Measurements from ENCODE around the gene PLXNB3.

The PLXNB3 gene

GRCh38 chrX:153755136-153755535, 8.9 kb upstream of the PLXNB3 start:
- DNase-seq (ENCODE audit: low read depth in 1 of 2, low spot score in 1 of 2) = no peak

GRCh38 chrX:153761863-153762262, 2.2 kb upstream of the PLXNB3 start:
- DNase-seq (ENCODE audit: low read depth in 1 of 2, low spot score in 1 of 2) = no peak

DNA sequence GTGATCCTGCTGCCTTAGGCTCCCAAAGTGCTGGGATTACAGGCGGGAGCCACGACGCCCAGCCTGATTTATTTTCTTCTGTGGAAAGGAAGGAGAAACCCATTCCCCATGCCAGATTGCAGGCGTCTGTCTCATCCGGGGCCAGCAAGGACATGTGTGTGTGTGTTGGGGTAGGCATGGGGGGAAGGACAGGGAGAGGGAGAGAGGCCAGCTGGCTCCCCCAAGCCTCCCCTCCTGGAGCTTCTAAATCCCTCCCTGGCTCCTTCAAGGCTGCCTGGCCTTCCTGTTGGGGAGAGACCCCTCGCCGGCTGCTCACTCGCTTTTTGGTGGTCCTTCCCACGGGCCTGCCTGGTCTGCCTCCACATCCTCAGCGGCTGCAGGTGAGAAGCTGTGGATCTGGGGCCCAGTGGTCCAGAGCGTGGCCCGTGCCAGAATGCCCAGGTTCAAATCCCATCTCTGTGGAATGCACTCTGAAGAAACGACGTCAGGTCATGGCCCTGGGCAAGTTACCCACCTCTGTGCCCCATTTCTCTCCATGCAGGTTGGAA, 1.3 kb upstream of the PLXNB3 start:
- DNase-seq (ENCODE audit: low read depth in 1 of 2, low spot score in 1 of 2) = no peak

GRCh38 chrX:153763298-153763932, 634 bp upstream of the PLXNB3 start:
- no peak for DNase-seq (ENCODE audit: low read depth in 1 of 2, low spot score in 1 of 2)

DNA sequence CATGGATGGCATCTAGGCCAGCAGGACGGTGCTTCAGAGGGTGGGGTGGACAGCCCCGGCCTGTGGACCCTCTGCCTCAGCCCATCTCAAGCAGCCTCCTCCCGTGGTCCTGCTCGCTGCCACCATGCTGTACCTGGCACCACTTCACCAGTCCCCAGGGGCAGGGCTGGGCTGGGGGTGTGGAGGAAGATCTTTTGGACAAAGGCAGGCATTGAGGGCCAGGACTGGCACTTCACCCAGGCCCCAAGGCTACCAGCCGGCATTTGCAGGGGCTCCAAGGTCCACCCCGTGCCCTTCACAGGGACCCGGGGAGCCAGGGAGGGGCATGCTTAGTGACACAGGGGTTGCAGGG, 713 bp downstream of the PLXNB3 start:
- DNase-seq (ENCODE audit: low read depth in 1 of 2, low spot score in 1 of 2) = no peak

DNA sequence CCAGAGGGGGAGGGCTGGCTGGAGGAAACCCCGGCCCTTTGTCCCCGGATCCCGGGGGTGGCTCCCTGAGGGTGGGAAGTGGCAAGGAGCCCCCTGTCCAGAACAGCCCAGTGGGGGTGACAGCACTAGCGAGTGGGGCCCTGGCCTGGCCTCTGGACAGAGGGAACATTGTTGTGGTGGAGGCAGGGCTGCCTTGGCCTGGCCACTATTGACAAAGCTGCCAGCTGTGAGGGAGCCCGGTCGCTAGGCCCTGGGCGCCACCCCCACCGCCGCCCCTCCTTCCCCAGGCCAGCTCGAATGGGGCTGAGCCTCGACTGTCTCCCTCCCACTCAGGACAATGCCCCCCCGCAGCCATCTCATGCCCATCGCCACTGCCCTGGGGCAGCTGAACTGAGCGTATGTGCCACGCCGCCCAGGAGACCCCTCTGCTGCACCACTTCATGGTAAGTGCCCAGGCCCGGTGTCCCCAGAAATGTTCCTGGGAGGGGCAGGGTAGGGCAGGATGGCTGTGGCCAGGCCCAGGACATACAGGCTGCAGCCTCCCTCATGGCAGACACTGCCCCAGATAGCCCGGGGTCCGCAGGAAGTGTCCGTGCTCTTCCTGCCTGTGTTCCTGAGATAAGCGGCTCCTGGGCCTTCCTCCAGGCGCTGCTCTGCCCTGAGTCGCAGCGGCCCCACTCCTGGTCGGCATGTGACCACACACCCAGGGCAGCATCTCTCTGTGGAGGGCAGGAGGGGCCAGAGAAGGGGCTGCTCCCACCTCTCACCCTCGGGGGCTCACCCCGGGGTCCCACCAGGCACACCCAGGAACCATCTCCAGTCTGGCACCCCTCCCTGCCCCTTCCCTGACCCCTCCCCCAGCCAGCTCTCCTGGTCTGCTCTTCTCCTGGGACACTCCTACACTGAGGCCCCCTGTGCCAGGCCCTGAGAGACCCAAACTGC, 1.4 kb downstream of the PLXNB3 start:
- DNase-seq (ENCODE audit: low read depth in 1 of 2, low spot score in 1 of 2) = no peak

DNA sequence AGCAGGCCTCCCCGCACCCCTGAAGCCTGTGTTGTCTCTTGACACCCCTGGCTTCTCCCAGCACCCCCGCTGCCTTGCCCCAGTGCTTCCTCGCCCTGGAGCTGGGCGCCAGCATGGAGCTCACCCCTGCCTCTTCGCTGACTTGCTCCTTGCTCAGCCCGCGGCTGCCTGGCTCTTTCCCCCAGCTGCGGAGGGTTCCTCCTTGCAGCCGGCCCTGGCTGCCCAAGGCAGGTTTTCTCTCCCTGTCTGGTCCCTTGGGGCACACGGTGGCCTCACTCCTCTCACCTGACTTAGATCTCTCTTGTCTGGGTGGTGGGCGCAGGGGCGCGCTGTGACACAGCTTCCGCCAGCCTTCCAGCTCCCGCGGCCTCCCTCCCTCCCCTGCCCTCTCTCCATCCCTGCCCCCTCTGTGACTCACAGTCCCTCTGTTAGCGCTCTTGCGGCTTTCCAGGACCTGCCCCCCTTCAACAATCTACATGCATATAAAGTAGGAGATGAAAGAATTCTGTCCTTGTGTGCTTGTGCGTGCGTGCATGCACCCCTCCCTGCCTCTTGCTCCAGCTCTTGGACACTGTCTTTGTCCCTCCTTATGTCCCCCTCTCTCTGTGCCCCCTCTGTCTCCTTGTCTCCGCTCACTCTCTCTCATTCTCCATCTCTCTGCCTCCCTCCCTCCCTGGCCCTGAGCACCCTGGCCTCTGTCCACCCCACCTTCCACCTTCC, 2.2 kb downstream of the PLXNB3 start:
- peak in 1 of 2 donors; percentile 8 for DNase-seq (ENCODE audit: low read depth in 1 of 2, low spot score in 1 of 2)

DNA sequence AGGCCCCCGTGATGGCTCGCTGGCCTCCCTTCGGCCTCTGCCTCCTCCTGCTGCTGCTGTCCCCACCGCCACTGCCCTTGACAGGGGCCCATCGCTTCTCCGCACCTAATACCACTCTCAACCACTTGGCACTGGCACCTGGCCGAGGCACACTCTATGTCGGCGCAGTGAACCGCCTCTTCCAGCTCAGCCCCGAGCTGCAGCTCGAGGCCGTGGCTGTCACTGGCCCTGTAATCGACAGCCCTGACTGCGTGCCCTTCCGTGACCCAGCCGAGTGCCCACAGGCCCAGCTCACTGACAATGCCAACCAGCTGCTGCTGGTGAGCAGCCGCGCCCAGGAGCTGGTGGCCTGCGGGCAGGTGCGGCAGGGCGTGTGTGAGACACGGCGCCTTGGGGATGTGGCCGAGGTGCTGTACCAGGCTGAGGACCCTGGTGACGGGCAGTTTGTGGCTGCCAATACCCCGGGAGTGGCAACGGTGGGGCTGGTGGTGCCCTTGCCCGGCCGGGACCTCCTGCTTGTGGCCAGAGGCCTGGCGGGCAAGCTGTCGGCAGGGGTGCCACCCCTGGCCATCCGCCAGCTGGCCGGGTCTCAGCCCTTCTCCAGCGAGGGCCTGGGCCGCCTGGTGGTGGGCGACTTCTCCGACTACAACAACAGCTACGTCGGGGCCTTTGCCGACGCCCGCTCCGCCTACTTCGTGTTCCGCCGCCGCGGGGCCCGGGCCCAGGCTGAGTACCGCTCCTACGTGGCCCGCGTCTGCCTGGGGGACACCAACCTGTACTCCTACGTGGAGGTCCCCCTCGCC, 3.0 kb downstream of the PLXNB3 start:
- no peak for DNase-seq (ENCODE audit: low read depth in 1 of 2, low spot score in 1 of 2)

DNA sequence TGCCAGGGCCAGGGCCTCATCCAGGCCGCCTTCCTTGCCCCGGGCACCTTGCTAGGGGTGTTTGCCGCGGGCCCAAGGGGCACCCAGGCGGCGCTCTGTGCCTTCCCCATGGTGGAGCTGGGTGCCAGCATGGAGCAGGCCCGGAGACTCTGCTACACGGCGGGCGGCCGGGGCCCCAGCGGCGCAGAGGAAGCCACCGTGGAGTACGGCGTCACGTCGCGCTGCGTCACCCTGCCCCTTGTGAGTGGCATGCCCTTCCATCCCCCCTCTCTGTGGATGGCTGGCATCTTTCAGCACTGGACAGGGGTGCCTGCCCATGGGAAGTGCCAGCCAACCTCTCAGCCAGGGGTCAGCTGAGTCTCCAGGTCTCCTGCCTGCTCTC, 3.6 kb downstream of the PLXNB3 start:
- no peak for DNase-seq (ENCODE audit: low read depth in 1 of 2, low spot score in 1 of 2)

GRCh38 chrX:153768311-153769157, 4.5 kb downstream of the PLXNB3 start:
- DNase-seq (ENCODE audit: low read depth in 1 of 2, low spot score in 1 of 2) = no peak

GRCh38 chrX:153769158-153769864, 5.3 kb downstream of the PLXNB3 start:
- no peak for DNase-seq (ENCODE audit: low read depth in 1 of 2, low spot score in 1 of 2)

- DNase-seq (ENCODE audit: low read depth in 1 of 2, low spot score in 1 of 2) = no peak
These were observed 6.0 kb downstream of the PLXNB3 start for GRCh38 chrX:153769865-153770600.

DNA sequence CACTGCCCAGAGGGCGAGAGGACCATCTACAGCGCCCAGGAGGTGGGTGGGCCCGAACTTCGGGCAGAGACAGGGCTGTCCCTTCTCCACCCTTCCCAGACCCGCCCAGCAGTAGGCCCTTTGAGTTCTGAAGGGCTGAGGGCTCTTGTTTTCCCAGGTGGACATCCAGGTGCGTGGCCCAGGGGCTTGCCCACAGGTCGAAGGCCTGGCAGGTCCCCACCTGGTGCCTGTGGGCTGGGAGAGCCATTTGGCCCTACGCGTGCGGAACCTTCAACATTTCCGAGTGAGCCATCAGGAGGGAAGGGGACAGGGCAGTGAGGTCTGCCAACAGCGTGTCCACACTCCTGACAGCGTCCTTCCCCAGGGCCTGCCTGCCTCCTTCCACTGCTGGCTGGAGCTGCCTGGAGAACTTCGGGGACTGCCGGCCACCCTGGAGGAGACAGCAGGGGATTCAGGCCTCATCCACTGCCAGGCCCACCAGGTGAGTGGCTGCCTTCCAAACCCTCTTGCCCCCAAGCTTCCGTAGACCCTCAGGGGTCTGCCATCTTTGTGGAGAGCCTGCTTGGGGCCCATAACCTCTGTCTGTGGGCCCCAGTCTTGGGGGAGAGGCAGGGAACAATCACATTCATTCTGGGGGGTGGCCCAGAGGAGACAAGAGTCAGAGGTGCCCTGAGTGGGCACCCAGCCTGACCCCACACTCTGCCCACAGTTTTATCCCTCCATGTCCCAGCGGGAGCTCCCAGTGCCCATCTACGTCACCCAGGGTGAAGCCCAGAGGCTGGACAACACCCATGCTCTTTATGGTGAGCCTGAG, 6.8 kb downstream of the PLXNB3 start:
- DNase-seq (ENCODE audit: low read depth in 1 of 2, low spot score in 1 of 2) = no peak

GRCh38 chrX:153771415-153772315, 7.6 kb downstream of the PLXNB3 start:
- no peak for DNase-seq (ENCODE audit: low read depth in 1 of 2, low spot score in 1 of 2)

- DNase-seq (ENCODE audit: low read depth in 1 of 2, low spot score in 1 of 2) = no peak
These were observed 8.5 kb downstream of the PLXNB3 start for GRCh38 chrX:153772316-153773217.

GRCh38 chrX:153773218-153773611, 9.2 kb downstream of the PLXNB3 start:
- no peak for DNase-seq (ENCODE audit: low read depth in 1 of 2, low spot score in 1 of 2)

Measured in stimulated activated CD4-positive, alpha-beta T cell treated with anti-CD3 and anti-CD28 coated beads, Interleukin-15, amount 100 ng/mL, for 1 hour (primary cell).